Panc1 (cell line): ENCODE results near the gene PCDHGB4. TPM values are rescaled to one million over a fixed set of nuclear protein-coding genes. Genes with fewer than 3 reads are reported as not detected.

Experiments
- ATAC-seq: fragments of 200-7000 bp; cut with Tn5 transposase; 2 replicates; pipeline ENCODE4 v1.9.1; 2020; ENCODE audit warnings: mild to moderate bottlenecking, moderate library complexity
- BruUV-seq: library from RNA; stranded (reverse); fragments of 400-500 nt; replicated peaks from 2 replicates; lab custom pipeline; 2021; lab: Mats Ljungman, UMichigan
- CTCF ChIA-PET: fragments of 300-600 bp; sonication (Branson Sonifier 250); formaldehyde crosslinking; loops from one replicate; lab custom pipeline; 2022; ENCODE audit warnings: antibody characterized with exemption; lab: Charles Lee
- POLR2A ChIA-PET: fragments of 300-600 bp; sonication (Branson Sonifier 250); formaldehyde crosslinking; loops from one replicate; lab custom pipeline; 2022; ENCODE audit warnings: antibody characterized with exemption; lab: Charles Lee
- DNase-seq: peaks from one replicate; pipeline ENCODE4 v3.0.0-alpha.2; 2010; ENCODE audit warnings: low read depth, low spot score
- H3K27ac ChIP-seq: 2 replicates; pipeline ENCODE4 v1.5.1; 2011; ENCODE audit warnings: mild to moderate bottlenecking, low read length, inconsistent platforms
- H3K27me3 ChIP-seq: fragments of 200-500 bp; sonication (Bioruptor generic); 2 replicates; pipeline ENCODE4 v1.6.0; 2014; ENCODE audit warnings: low read length, inconsistent platforms; ENCODE audit not compliant: control insufficient read depth, insufficient read depth
- H3K36me3 ChIP-seq: fragments of 200-500 bp; sonication (Bioruptor generic); 2 replicates; pipeline ENCODE4 v1.5.1; 2014; ENCODE audit warnings: inconsistent platforms, mild to moderate bottlenecking, low read length, moderate library complexity; ENCODE audit not compliant: control insufficient read depth, insufficient read depth
- H3K4me1 ChIP-seq: 2 replicates; pipeline ENCODE4 v1.5.1; 2011; ENCODE audit warnings: inconsistent platforms, mild to moderate bottlenecking, low read length, moderate library complexity; ENCODE audit not compliant: control insufficient read depth, insufficient read depth
- H3K4me3 ChIP-seq, 2 experiments: 2 replicates each; pipeline ENCODE4 v1.5.1; 2011 to 2012; ENCODE audit warnings: low read depth in 2 of 2, low read length in 2 of 2, mild to moderate bottlenecking in 2 of 2, inconsistent platforms in 1 of 2, moderate library complexity in 1 of 2
- H3K9me3 ChIP-seq: fragments of 200-500 bp; sonication (Bioruptor generic); 2 replicates; pipeline ENCODE4 v1.5.1; 2014; ENCODE audit warnings: low read depth, mild to moderate bottlenecking, inconsistent platforms, low read length, moderate library complexity; ENCODE audit not compliant: control insufficient read depth, insufficient read depth
- CTCF ChIP-seq: fragments of 450-650 bp; IDR thresholded peaks from 2 replicates; pipeline ENCODE4 v1.5.1; 2017; ENCODE audit warnings: mild to moderate bottlenecking
- POLR2AphosphoS5 ChIP-seq: IDR thresholded peaks from 2 replicates; pipeline ENCODE4 v1.6.1; 2012; ENCODE audit warnings: mild to moderate bottlenecking, low read depth, low read length, moderate library complexity
- REST ChIP-seq, 2 experiments: IDR thresholded peaks; 2 replicates each; pipeline ENCODE4 v1.6.1; 2011 to 2012; ENCODE audit warnings: low read depth in 2 of 2, control low read depth in 1 of 2, low read length in 1 of 2, mild to moderate bottlenecking in 1 of 2, moderate library complexity in 1 of 2; ENCODE audit not compliant: insufficient read depth in 1 of 2
- SIN3A ChIP-seq: IDR thresholded peaks from 2 replicates; pipeline ENCODE4 v1.6.1; 2012; ENCODE audit warnings: low read depth, mild to moderate bottlenecking, low read length, moderate library complexity, borderline replicate concordance; ENCODE audit not compliant: insufficient read depth
- TCF7L2 ChIP-seq: IDR thresholded peaks from 2 replicates; pipeline ENCODE4 v1.6.1; 2011; ENCODE audit warnings: mild to moderate bottlenecking, low read depth, low read length, inconsistent platforms
- in situ Hi-C: cut with HindIII; loops from 2 replicates; pipeline ENCODE4 v1.10.0; 2016; ENCODE audit warnings: low sequenced_read_pairs, low pct_unique_long_range_greater_than_20kb
- intact Hi-C: fragments of 100-400 bp; cut with micrococcal nuclease; formaldehyde crosslinking; loops from one replicate; pipeline ENCODE4 v1.10.0; 2022; ENCODE audit not compliant: unreplicated experiment
- total RNA-seq: library from RNA; stranded (reverse); gene quantifications from one replicate; pipeline ENCODE4 v1.2.1, GENCODE V29; 2021; ENCODE audit not compliant: unreplicated experiment

PCDHGB4 gene
- total RNA-seq, 1 experiment from 2014 or later = 0.21 TPM

GRCh38 chr5:141356133-141356532, 31.4 kb upstream of the PCDHGB4 start:
- H3K4me1 ChIP-seq = no peaks in the 10 kb centered on the region
- no TSS peak for BruUV-seq
- no peak for DNase-seq
- in situ Hi-C loops = no loop called here
- intact Hi-C loops = loop anchor here (10.0 kb wide), 1 partner anchor 169 kb away; no protein-coding TSS in a partner anchor
- H3K4me3 ChIP-seq = no peak overlapping the region
- H3K36me3 ChIP-seq = no peaks in the 10 kb centered on the region
- no peak for TF ChIP-seq TCF7L2
- no peak for TF ChIP-seq SIN3A
- TF ChIP-seq CTCF = no peak
- no peak for TF ChIP-seq POLR2AphosphoS5
- no peak for TF ChIP-seq REST (IDR thresholded peaks at IDR 0.05; ENCODE audit: insufficient read depth in 1 of 2, low read depth in 2 of 2, low read length in 1 of 2)
- POLR2A ChIA-PET = no interaction called here
- no peaks in the 10 kb centered on the region for H3K27me3 ChIP-seq
- no peak overlapping the region for H3K27ac ChIP-seq
- CTCF ChIA-PET = interaction anchor here (0.8 kb wide), 1 partner anchor 202 kb away, joined by 3 read pairs; no protein-coding TSS in a partner anchor
- no peaks in the 10 kb centered on the region for H3K9me3 ChIP-seq
- ATAC-seq = no peak

- ChIA-PET POLR2A (no interaction called here), CTCF (no interaction called here)
- no TSS peak for BruUV-seq
- Histone ChIP-seq H3K36me3 (no peaks in the 10 kb centered on the region), H3K27ac (no peak overlapping the region), H3K27me3 (no peaks in the 10 kb centered on the region), H3K4me3 (no peak overlapping the region), H3K9me3 (no peaks in the 10 kb centered on the region), H3K4me1 (no peaks in the 10 kb centered on the region)
- ATAC-seq = no peak
- TF ChIP-seq TCF7L2 (no peak), POLR2AphosphoS5 (no peak), REST (IDR thresholded peaks at IDR 0.05; ENCODE audit: insufficient read depth in 1 of 2, low read depth in 2 of 2, low read length in 1 of 2) (peak; percentile 39 to 66; a peak in 2 of 4 replicates)
- intact Hi-C loops (loop anchor here (10.0 kb wide), 1 partner anchor 168 kb away; no protein-coding TSS in a partner anchor), in situ Hi-C loops (no loop called here)
- no peak for DNase-seq
These were observed 30.5 kb upstream of the PCDHGB4 start for GRCh38 chr5:141356950-141357349.
